Measurements from ENCODE around the gene GLIPR1L2.
A peak's percentile ranks its signal among the peaks of the same experiment; 100 is the strongest.

GLIPR1L2 gene

DNA sequence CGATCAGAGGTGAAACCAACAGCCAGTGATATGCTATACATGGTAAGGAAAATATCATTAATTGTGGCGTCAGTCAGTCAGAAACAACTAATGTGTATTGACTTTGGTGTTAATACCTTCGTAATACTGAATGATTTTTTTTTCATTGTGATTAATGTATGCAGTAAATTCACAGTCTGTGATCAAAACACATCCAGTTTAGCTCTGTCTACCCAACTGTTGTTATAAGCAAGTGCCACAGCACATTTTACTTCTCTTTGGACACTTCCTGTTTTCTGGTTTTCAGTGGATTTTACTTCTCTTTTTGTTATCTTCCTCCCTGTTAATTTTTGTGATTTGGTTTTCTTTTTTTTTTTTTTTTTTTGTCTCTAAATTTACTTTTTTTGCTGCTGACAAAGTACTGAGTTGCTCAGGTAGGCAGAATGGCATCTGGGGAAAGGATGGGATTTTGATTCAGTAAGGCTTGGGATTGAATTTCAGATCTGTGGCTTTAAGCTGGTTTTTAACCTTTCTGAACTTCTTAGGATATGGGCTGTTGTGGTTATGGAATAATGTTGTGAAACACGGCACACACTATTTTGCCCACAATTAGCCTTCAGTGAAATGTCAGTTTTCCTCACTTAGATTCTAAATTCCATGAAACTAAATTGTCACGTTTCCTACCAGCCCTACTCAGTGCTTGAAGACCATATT is 90.3 kb downstream of the GLIPR1L2 start:
- WGBS = 40% methylated on average over 4 of the region's 5 CpGs
- no peak overlapping the region for H2BK12ac ChIP-seq (ENCODE audit: low read length in 2 of 2)
- H2BK120ac ChIP-seq (ENCODE audit: low read depth, low read length) = no peak overlapping the region
- H3K23ac ChIP-seq (ENCODE audit: low read length in 2 of 2) = no peak overlapping the region
- no peak overlapping the region for H3K4ac ChIP-seq (ENCODE audit: low read depth in 1 of 2, low read length in 2 of 2)
- peak overlapping the region; percentile 73 for H3K4me2 ChIP-seq (ENCODE audit: low read length, poor library complexity, severe bottlenecking)
- peaks cover 0 to 8% of the 10 kb centered on the region in 2 experiments for H3K36me3 ChIP-seq (ENCODE audit: control insufficient read depth in 1 of 2, insufficient read depth in 2 of 2, low read depth in 1 of 2, low read length in 2 of 2)
- peak overlapping the region; percentile 96 for H3K9ac ChIP-seq (ENCODE audit: low read length)
- no peak overlapping the region for H2AK5ac ChIP-seq (ENCODE audit: low read length, severe bottlenecking)
- no peak overlapping the region for H3K14ac ChIP-seq (ENCODE audit: low read length in 2 of 2)
- H3K18ac ChIP-seq (ENCODE audit: low read depth in 1 of 2, low read length in 2 of 2) = peak overlapping the region in 1 of 2 experiments; percentile 83
- no peak overlapping the region for H4K91ac ChIP-seq (ENCODE audit: low read length)
- peak overlapping the region; percentile 20 to 87 for H3K4me3 ChIP-seq (ENCODE audit: insufficient read depth in 1 of 2, low read depth in 1 of 2, low read length in 2 of 2)
- peaks cover 3% of the 10 kb centered on the region for H3K4me1 ChIP-seq (ENCODE audit: control insufficient read depth, insufficient read depth, low read depth, low read length)
- peak overlapping the region; percentile 53 for H2BK5ac ChIP-seq (ENCODE audit: low read depth, low read length, poor library complexity, severe bottlenecking)
- no peaks in the 10 kb centered on the region for H3K79me1 ChIP-seq (replicated peaks; ENCODE audit: low read length, poor library complexity, severe bottlenecking)
- peak overlapping the region; percentile 93 for H3K27ac ChIP-seq (ENCODE audit: low read length, poor library complexity, severe bottlenecking)
- no peaks in the 10 kb centered on the region for H3K27me3 ChIP-seq (ENCODE audit: control insufficient read depth in 1 of 2, insufficient read depth in 1 of 2, low read length in 2 of 2)
- H2AFZ ChIP-seq (ENCODE audit: low read depth, low read length) = no peak overlapping the region
- H2BK15ac ChIP-seq (ENCODE audit: low read depth, poor library complexity, severe bottlenecking) = no peak overlapping the region
- DNase-seq = peak; percentile 43
- no peaks in the 10 kb centered on the region for H3K9me3 ChIP-seq (ENCODE audit: control insufficient read depth, low read length)
- H4K8ac ChIP-seq (ENCODE audit: low read length) = no peak overlapping the region

GRCh38 chr12:75481774-75482173 is 90.9 kb downstream of the GLIPR1L2 start:
- Histone ChIP-seq H3K4me2 (ENCODE audit: low read length, poor library complexity, severe bottlenecking) (peak overlapping the region; percentile 73), H4K8ac (ENCODE audit: low read length) (no peak overlapping the region), H2BK12ac (ENCODE audit: low read length in 2 of 2) (peak overlapping the region in 1 of 2 experiments; percentile 47), H2AK5ac (ENCODE audit: low read length, severe bottlenecking) (peak overlapping the region; percentile 21), H3K27me3 (ENCODE audit: control insufficient read depth in 1 of 2, insufficient read depth in 1 of 2, low read length in 2 of 2) (no peaks in the 10 kb centered on the region), H2AFZ (ENCODE audit: low read depth, low read length) (no peak overlapping the region), H2BK120ac (ENCODE audit: low read depth, low read length) (no peak overlapping the region), H3K27ac (ENCODE audit: low read length, poor library complexity, severe bottlenecking) (peak overlapping the region; percentile 93), H3K9ac (ENCODE audit: low read length) (peak overlapping the region; percentile 96), H3K79me1 (replicated peaks; ENCODE audit: low read length, poor library complexity, severe bottlenecking) (peaks cover 1% of the 10 kb centered on the region), H2BK15ac (ENCODE audit: low read depth, poor library complexity, severe bottlenecking) (no peak overlapping the region), H3K9me3 (ENCODE audit: control insufficient read depth, low read length) (no peaks in the 10 kb centered on the region), H4K91ac (ENCODE audit: low read length) (no peak overlapping the region), H3K36me3 (ENCODE audit: control insufficient read depth in 1 of 2, insufficient read depth in 2 of 2, low read depth in 1 of 2, low read length in 2 of 2) (peaks cover 0 to 11% of the 10 kb centered on the region in 2 experiments), H3K18ac (ENCODE audit: low read depth in 1 of 2, low read length in 2 of 2) (peak overlapping the region; percentile 40 to 43), H3K4me1 (ENCODE audit: control insufficient read depth, insufficient read depth, low read depth, low read length) (peaks cover 3% of the 10 kb centered on the region), H3K4ac (ENCODE audit: low read depth in 1 of 2, low read length in 2 of 2) (peak overlapping the region in 1 of 2 experiments; percentile 7), H3K23ac (ENCODE audit: low read length in 2 of 2) (no peak overlapping the region), H2BK5ac (ENCODE audit: low read depth, low read length, poor library complexity, severe bottlenecking) (no peak overlapping the region), H3K4me3 (ENCODE audit: insufficient read depth in 1 of 2, low read depth in 1 of 2, low read length in 2 of 2) (peak overlapping the region; percentile 39 to 87), H3K14ac (ENCODE audit: low read length in 2 of 2) (no peak overlapping the region)
- WGBS = 67% methylated on average over 3 of the region's 4 CpGs
- DNase-seq = peak; percentile 60

Data from mesenchymal stem cell (in vitro differentiated cells and primary cell).